Tibial nerve (tissue), 4 donors: ENCODE data around the gene REPS1.

Experiments
- CTCF ChIP-seq, 5 experiments: fragments of 200-600 bp in 3 of 5; fragments of 450-650 bp in 2 of 5; sonication (generic) in 3 of 5; IDR thresholded peaks; one replicate each; pipeline ENCODE4 v1.5.1; 2016 to 2019; ENCODE audit warnings: antibody characterized with exemption in 5 of 5, mild to moderate bottlenecking in 3 of 5, moderate library complexity in 2 of 5
- EP300 ChIP-seq, 2 donors: sonication (generic); formaldehyde crosslinking; IDR thresholded peaks; one replicate each; pipeline ENCODE4 v1.6.1; 2017; ENCODE audit warnings: antibody characterized with exemption in 2 of 2, mild to moderate bottlenecking in 1 of 2
- POLR2A ChIP-seq, 2 donors: fragments of 450-650 bp; IDR thresholded peaks; one replicate each; pipeline ENCODE4 v1.6.1; 2017; ENCODE audit warnings: antibody characterized with exemption in 2 of 2, mild to moderate bottlenecking in 2 of 2, moderate library complexity in 2 of 2

GRCh38 chr6:138970159-138970558 is 17.9 kb downstream of the REPS1 start:
- TF ChIP-seq CTCF (IDR thresholded peaks at IDR 0.05) (no peak), POLR2A (IDR thresholded peaks at IDR 0.05) (no peak), EP300 (IDR thresholded peaks at IDR 0.05) (no peak)
